Activated CD8-positive, alpha-beta memory T cell treated with anti-CD3 and anti-CD28 coated beads, Interleukin-2, amount 50 U/mL, for 4 hours (primary cell): ENCODE measurements around the gene LGI2.
"Not testable (repeated sequence)": the region's sequence is repeated elsewhere in the genome, so short reads cannot be mapped to it uniquely, and the experiment has no call there.

Experiments
- DNase-seq: peaks from one replicate; pipeline ENCODE4 v3.0.0-alpha.2; 2020

LGI2 gene

GRCh38 chr4:25043548-25043947 is 12.8 kb upstream of the LGI2 start:
- DNase-seq: no peak

GRCh38 chr4:25033526-25033925 is 2.8 kb upstream of the LGI2 start:
- no peak for DNase-seq

- no peak for DNase-seq
These were observed 1.4 kb upstream of the LGI2 start for GRCh38 chr4:25032126-25032525.

- DNase-seq: no peak
These were observed 403 bp upstream of the LGI2 start for GRCh38 chr4:25031077-25031621.

- no peak for DNase-seq
These were observed 1.1 kb downstream of the LGI2 start for GRCh38 chr4:25029479-25030276.

GRCh38 chr4:25028851-25029250 is 1.9 kb downstream of the LGI2 start:
- DNase-seq: no peak

GRCh38 chr4:25022766-25023165 is 8.0 kb downstream of the LGI2 start:
- DNase-seq: no peak

- DNase-seq: no peak
These were observed 9.5 kb downstream of the LGI2 start for GRCh38 chr4:25021216-25021615.

- DNase-seq: no peak
These were observed 10.5 kb downstream of the LGI2 start for GRCh38 chr4:25020236-25020635.

GRCh38 chr4:25019501-25019900 is 11.2 kb downstream of the LGI2 start:
- DNase-seq: no peak

- DNase-seq: no peak
These were observed 15.7 kb downstream of the LGI2 start for GRCh38 chr4:25015012-25015411.

- DNase-seq: not testable (repeated sequence)
These were observed 16.1 kb downstream of the LGI2 start for GRCh38 chr4:25014662-25014983.

- no peak for DNase-seq
These were observed 16.7 kb downstream of the LGI2 start for GRCh38 chr4:25013756-25014661.

- DNase-seq: no peak
These were observed 18.1 kb downstream of the LGI2 start for GRCh38 chr4:25012655-25013054.

- DNase-seq: no peak
These were observed 19.4 kb downstream of the LGI2 start for GRCh38 chr4:25011135-25011866.

- no peak for DNase-seq
These were observed 23.1 kb downstream of the LGI2 start for GRCh38 chr4:25007598-25007997.

- DNase-seq: no peak
These were observed 28.1 kb downstream of the LGI2 start for GRCh38 chr4:25002681-25003080.

GRCh38 chr4:25001509-25001908 is 29.2 kb downstream of the LGI2 start:
- DNase-seq: no peak

- no peak for DNase-seq
These were observed 30.1 kb downstream of the LGI2 start for GRCh38 chr4:25000639-25001038.

GRCh38 chr4:24999392-25000089 is 31.2 kb downstream of the LGI2 start:
- DNase-seq: no peak

- DNase-seq: no peak
These were observed 35.3 kb downstream of the LGI2 start for GRCh38 chr4:24995346-24995919.

- DNase-seq: no peak
These were observed 37.1 kb downstream of the LGI2 start for GRCh38 chr4:24993551-24994080.
